Mammary epithelial cell (primary cell): ENCODE measurements around the gene C2CD2.

ENCODE experiments used
- EZH2 ChIP-seq: IDR thresholded peaks from 2 replicates; pipeline ENCODE4 v1.6.1; 2012; ENCODE audit warnings: low read length, inconsistent platforms, borderline replicate concordance
- TF ChIP-seq, protein P1 (sequence below), 2 donors: IDR thresholded peaks in 1 of 2; conservative IDR thresholded peaks in 1 of 2; 2 replicates each; pipeline ENCODE4 v1.5.1; 2011 to 2012; ENCODE audit warnings: inconsistent platforms in 2 of 2, low read length in 2 of 2, mild to moderate bottlenecking in 2 of 2, control low read depth in 1 of 2, low read depth in 1 of 2; ENCODE audit not compliant: insufficient read depth in 1 of 2; ENCODE audit errors: extremely low read depth in 1 of 2

DNA sequence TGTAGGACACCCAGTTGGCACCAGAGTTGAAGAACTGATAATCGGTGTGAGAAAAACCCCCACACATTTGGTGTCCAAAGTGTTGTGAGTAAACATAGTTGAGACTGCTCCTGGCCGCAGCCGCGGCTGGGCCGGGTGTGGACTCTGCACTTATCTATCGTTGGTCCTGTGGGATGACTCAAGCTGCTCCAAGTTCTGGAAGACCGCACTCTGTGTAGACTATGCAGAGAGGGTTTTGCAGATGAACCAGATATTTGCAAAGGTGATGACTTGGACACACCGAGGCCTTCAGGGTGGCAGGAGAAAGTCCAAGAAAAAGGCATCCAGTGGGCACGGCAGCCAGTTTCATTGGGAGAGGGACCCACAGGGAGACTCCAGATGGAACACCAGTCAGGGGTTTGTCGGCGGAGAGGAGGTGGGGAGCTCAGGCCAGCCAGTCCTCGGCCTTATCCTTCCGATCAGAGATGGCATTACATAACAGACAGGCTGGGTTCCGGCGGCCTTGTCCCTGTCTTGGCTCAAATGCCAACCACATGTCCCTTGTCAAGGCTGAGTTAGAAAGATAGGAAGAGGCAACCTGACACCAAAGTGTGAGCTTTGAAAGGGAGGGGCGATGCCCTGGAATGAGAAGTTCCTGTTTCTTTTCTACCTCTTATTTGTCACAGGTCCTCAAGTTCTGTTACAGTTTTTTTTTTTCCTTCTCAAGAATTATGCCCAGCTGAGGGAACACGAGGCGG, 21.1 kb downstream of the C2CD2 start:
- TF ChIP-seq, protein P1, sequence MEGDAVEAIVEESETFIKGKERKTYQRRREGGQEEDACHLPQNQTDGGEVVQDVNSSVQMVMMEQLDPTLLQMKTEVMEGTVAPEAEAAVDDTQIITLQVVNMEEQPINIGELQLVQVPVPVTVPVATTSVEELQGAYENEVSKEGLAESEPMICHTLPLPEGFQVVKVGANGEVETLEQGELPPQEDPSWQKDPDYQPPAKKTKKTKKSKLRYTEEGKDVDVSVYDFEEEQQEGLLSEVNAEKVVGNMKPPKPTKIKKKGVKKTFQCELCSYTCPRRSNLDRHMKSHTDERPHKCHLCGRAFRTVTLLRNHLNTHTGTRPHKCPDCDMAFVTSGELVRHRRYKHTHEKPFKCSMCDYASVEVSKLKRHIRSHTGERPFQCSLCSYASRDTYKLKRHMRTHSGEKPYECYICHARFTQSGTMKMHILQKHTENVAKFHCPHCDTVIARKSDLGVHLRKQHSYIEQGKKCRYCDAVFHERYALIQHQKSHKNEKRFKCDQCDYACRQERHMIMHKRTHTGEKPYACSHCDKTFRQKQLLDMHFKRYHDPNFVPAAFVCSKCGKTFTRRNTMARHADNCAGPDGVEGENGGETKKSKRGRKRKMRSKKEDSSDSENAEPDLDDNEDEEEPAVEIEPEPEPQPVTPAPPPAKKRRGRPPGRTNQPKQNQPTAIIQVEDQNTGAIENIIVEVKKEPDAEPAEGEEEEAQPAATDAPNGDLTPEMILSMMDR (conservative IDR thresholded peaks at IDR 0.05 in 1 of 2, IDR thresholded peaks at IDR 0.05 in 1 of 2; ENCODE audit: extremely low read depth in 1 of 2, insufficient read depth in 1 of 2, low read depth in 1 of 2, low read length in 2 of 2) = no peak
- no peak for TF ChIP-seq EZH2
